Panc1 (cell line): ENCODE data around the gene SETX. TPM values are rescaled to one million over a fixed set of nuclear protein-coding genes. Genes with fewer than 3 reads are reported as not detected.

ENCODE experiments used
- ATAC-seq: fragments of 200-7000 bp; cut with Tn5 transposase; 2 replicates; pipeline ENCODE4 v1.9.1; 2020; ENCODE audit warnings: mild to moderate bottlenecking, moderate library complexity
- Bru-seq: library from RNA; stranded (reverse); fragments of 400-500 nt; gene quantifications from one replicate; lab custom pipeline; 2021; lab: Mats Ljungman, UMichigan
- BruChase-seq, 2 experiments: library from RNA; stranded (reverse); fragments of 400-500 nt; gene quantifications; one replicate each; lab custom pipeline; 2021; lab: Mats Ljungman, UMichigan
- BruUV-seq: library from RNA; stranded (reverse); fragments of 400-500 nt; replicated peaks from 2 replicates; lab custom pipeline; 2021; lab: Mats Ljungman, UMichigan
- CTCF ChIA-PET: fragments of 300-600 bp; sonication (Branson Sonifier 250); formaldehyde crosslinking; loops from one replicate; lab custom pipeline; 2022; ENCODE audit warnings: antibody characterized with exemption; lab: Charles Lee
- POLR2A ChIA-PET: fragments of 300-600 bp; sonication (Branson Sonifier 250); formaldehyde crosslinking; loops from one replicate; lab custom pipeline; 2022; ENCODE audit warnings: antibody characterized with exemption; lab: Charles Lee
- DNase-seq: peaks from one replicate; pipeline ENCODE4 v3.0.0-alpha.2; 2010; ENCODE audit warnings: low read depth, low spot score
- H3K27ac ChIP-seq: 2 replicates; pipeline ENCODE4 v1.5.1; 2011; ENCODE audit warnings: mild to moderate bottlenecking, low read length, inconsistent platforms
- H3K27me3 ChIP-seq: fragments of 200-500 bp; sonication (Bioruptor generic); 2 replicates; pipeline ENCODE4 v1.6.0; 2014; ENCODE audit warnings: low read length, inconsistent platforms; ENCODE audit not compliant: control insufficient read depth, insufficient read depth
- H3K36me3 ChIP-seq: fragments of 200-500 bp; sonication (Bioruptor generic); 2 replicates; pipeline ENCODE4 v1.5.1; 2014; ENCODE audit warnings: inconsistent platforms, mild to moderate bottlenecking, low read length, moderate library complexity; ENCODE audit not compliant: control insufficient read depth, insufficient read depth
- H3K4me1 ChIP-seq: 2 replicates; pipeline ENCODE4 v1.5.1; 2011; ENCODE audit warnings: inconsistent platforms, mild to moderate bottlenecking, low read length, moderate library complexity; ENCODE audit not compliant: control insufficient read depth, insufficient read depth
- H3K4me3 ChIP-seq, 2 experiments: 2 replicates each; pipeline ENCODE4 v1.5.1; 2011 to 2012; ENCODE audit warnings: low read depth in 2 of 2, low read length in 2 of 2, mild to moderate bottlenecking in 2 of 2, inconsistent platforms in 1 of 2, moderate library complexity in 1 of 2
- H3K9me3 ChIP-seq: fragments of 200-500 bp; sonication (Bioruptor generic); 2 replicates; pipeline ENCODE4 v1.5.1; 2014; ENCODE audit warnings: low read depth, mild to moderate bottlenecking, inconsistent platforms, low read length, moderate library complexity; ENCODE audit not compliant: control insufficient read depth, insufficient read depth
- CTCF ChIP-seq: fragments of 450-650 bp; IDR thresholded peaks from 2 replicates; pipeline ENCODE4 v1.5.1; 2017; ENCODE audit warnings: mild to moderate bottlenecking
- POLR2AphosphoS5 ChIP-seq: IDR thresholded peaks from 2 replicates; pipeline ENCODE4 v1.6.1; 2012; ENCODE audit warnings: mild to moderate bottlenecking, low read depth, low read length, moderate library complexity
- SIN3A ChIP-seq: IDR thresholded peaks from 2 replicates; pipeline ENCODE4 v1.6.1; 2012; ENCODE audit warnings: low read depth, mild to moderate bottlenecking, low read length, moderate library complexity, borderline replicate concordance; ENCODE audit not compliant: insufficient read depth
- TCF7L2 ChIP-seq: IDR thresholded peaks from 2 replicates; pipeline ENCODE4 v1.6.1; 2011; ENCODE audit warnings: mild to moderate bottlenecking, low read depth, low read length, inconsistent platforms
- in situ Hi-C: cut with HindIII; loops from 2 replicates; pipeline ENCODE4 v1.10.0; 2016; ENCODE audit warnings: low sequenced_read_pairs, low pct_unique_long_range_greater_than_20kb
- intact Hi-C: fragments of 100-400 bp; cut with micrococcal nuclease; formaldehyde crosslinking; loops from one replicate; pipeline ENCODE4 v1.10.0; 2022; ENCODE audit not compliant: unreplicated experiment
- long read RNA-seq: library from polyadenylated mRNA; unstranded; transcript quantifications from one replicate; pipeline ENCODE4 v2.0.0, GENCODE V29; 2021; ENCODE audit not compliant: unreplicated experiment
- polyA plus RNA-seq: library from polyadenylated mRNA; unstranded; fragments of >200 nt; gene quantifications from one replicate; pipeline ENCODE4 v1.2.1, GENCODE V29; 2012; ENCODE audit warnings: missing spikeins; ENCODE audit not compliant: insufficient read length
- total RNA-seq: library from RNA; stranded (reverse); gene quantifications from one replicate; pipeline ENCODE4 v1.2.1, GENCODE V29; 2021; ENCODE audit not compliant: unreplicated experiment
- TF ChIP-seq, protein P1 (sequence below), 2 experiments: IDR thresholded peaks; 2 replicates each; pipeline ENCODE4 v1.6.1; 2011 to 2012; ENCODE audit warnings: low read depth in 2 of 2, control low read depth in 1 of 2, low read length in 1 of 2, mild to moderate bottlenecking in 1 of 2, moderate library complexity in 1 of 2; ENCODE audit not compliant: insufficient read depth in 1 of 2

Gene SETX, protein sequence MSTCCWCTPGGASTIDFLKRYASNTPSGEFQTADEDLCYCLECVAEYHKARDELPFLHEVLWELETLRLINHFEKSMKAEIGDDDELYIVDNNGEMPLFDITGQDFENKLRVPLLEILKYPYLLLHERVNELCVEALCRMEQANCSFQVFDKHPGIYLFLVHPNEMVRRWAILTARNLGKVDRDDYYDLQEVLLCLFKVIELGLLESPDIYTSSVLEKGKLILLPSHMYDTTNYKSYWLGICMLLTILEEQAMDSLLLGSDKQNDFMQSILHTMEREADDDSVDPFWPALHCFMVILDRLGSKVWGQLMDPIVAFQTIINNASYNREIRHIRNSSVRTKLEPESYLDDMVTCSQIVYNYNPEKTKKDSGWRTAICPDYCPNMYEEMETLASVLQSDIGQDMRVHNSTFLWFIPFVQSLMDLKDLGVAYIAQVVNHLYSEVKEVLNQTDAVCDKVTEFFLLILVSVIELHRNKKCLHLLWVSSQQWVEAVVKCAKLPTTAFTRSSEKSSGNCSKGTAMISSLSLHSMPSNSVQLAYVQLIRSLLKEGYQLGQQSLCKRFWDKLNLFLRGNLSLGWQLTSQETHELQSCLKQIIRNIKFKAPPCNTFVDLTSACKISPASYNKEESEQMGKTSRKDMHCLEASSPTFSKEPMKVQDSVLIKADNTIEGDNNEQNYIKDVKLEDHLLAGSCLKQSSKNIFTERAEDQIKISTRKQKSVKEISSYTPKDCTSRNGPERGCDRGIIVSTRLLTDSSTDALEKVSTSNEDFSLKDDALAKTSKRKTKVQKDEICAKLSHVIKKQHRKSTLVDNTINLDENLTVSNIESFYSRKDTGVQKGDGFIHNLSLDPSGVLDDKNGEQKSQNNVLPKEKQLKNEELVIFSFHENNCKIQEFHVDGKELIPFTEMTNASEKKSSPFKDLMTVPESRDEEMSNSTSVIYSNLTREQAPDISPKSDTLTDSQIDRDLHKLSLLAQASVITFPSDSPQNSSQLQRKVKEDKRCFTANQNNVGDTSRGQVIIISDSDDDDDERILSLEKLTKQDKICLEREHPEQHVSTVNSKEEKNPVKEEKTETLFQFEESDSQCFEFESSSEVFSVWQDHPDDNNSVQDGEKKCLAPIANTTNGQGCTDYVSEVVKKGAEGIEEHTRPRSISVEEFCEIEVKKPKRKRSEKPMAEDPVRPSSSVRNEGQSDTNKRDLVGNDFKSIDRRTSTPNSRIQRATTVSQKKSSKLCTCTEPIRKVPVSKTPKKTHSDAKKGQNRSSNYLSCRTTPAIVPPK (N-terminal part only)
- total RNA-seq (28.1 TPM), Bru-seq, nascent RNA (percentile 89 among the genes with signal in this experiment), BruChase-seq, experiment 1, labeled RNA remaining after a 2-hour chase (percentile 94 among the genes with signal in this experiment), BruChase-seq, experiment 2, labeled RNA remaining after a 6-hour chase (percentile 91 among the genes with signal in this experiment)
- polyA plus RNA-seq, result 13.4 TPM
- long read RNA-seq, full-length matches to known transcripts, result 1 of 31 reads
- long read RNA-seq, partial matches to known transcripts, result 12 of 31 reads
- long read RNA-seq, other reads (novel, unspliced or antisense), result 18 of 31 reads

GRCh38 chr9:132354637-132355355 lies at the start of gene SETX:
Gene SETX (minus strand): TSS chr9:132354986. CDS start chr9:132349428, 5,558 bp downstream.
- CTCF ChIA-PET, result interaction anchor here (0.6 kb wide), 1 partner anchor 104 kb away, joined by 3 read pairs; no protein-coding TSS in a partner anchor
- no peaks in the 10 kb centered on the region for H3K9me3 ChIP-seq
- no peaks in the 10 kb centered on the region for H3K27me3 ChIP-seq
- H3K36me3 ChIP-seq, result peaks cover 24% of the 10 kb centered on the region
- H3K4me3 ChIP-seq, result peak within 1 kb of the TSS; percentile 82 to 86
- TF ChIP-seq CTCF (no peak), TCF7L2 (no peak), SIN3A (no peak; the same call in 1 of the 2 replicates), POLR2AphosphoS5 (peak; percentile 79)
- TF ChIP-seq, protein P1, sequence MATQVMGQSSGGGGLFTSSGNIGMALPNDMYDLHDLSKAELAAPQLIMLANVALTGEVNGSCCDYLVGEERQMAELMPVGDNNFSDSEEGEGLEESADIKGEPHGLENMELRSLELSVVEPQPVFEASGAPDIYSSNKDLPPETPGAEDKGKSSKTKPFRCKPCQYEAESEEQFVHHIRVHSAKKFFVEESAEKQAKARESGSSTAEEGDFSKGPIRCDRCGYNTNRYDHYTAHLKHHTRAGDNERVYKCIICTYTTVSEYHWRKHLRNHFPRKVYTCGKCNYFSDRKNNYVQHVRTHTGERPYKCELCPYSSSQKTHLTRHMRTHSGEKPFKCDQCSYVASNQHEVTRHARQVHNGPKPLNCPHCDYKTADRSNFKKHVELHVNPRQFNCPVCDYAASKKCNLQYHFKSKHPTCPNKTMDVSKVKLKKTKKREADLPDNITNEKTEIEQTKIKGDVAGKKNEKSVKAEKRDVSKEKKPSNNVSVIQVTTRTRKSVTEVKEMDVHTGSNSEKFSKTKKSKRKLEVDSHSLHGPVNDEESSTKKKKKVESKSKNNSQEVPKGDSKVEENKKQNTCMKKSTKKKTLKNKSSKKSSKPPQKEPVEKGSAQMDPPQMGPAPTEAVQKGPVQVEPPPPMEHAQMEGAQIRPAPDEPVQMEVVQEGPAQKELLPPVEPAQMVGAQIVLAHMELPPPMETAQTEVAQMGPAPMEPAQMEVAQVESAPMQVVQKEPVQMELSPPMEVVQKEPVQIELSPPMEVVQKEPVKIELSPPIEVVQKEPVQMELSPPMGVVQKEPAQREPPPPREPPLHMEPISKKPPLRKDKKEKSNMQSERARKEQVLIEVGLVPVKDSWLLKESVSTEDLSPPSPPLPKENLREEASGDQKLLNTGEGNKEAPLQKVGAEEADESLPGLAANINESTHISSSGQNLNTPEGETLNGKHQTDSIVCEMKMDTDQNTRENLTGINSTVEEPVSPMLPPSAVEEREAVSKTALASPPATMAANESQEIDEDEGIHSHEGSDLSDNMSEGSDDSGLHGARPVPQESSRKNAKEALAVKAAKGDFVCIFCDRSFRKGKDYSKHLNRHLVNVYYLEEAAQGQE (IDR thresholded peaks at IDR 0.05; ENCODE audit: insufficient read depth in 1 of 2, low read depth in 2 of 2, low read length in 1 of 2), result no peak
- POLR2A ChIA-PET, result interaction anchor here (0.7 to 1.2 kb wide), 2 partner anchors 13 to 19 kb away, joined by 3 to 14 read pairs; no protein-coding TSS in a partner anchor
- in situ Hi-C loops (no loop called here), intact Hi-C loops (no loop called here)
- ATAC-seq (peak; percentile 99), DNase-seq (peak; percentile 76)
- peaks cover 20% of the 10 kb centered on the region; the same call in 1 of the 2 replicates for H3K4me1 ChIP-seq
- H3K27ac ChIP-seq, result peak within 1 kb of the TSS; percentile 98
- BruUV-seq, result no TSS peak
